H1 (cell line): ENCODE data around the gene CSRNP3. TPM values are rescaled to one million over a fixed set of nuclear protein-coding genes. Genes with fewer than 3 reads are reported as not detected.

Source experiments
- CTCF ChIA-PET: fragments of 300-600 bp; sonication (Branson Sonifier 250); formaldehyde crosslinking; loops from one replicate; lab custom pipeline; 2021; ENCODE audit not compliant: partially characterized antibody; lab: Charles Lee
- POLR2A ChIA-PET: fragments of 300-600 bp; sonication (Branson Sonifier 250); formaldehyde crosslinking; loops from one replicate; lab custom pipeline; 2021; ENCODE audit warnings: inconsistent platforms; ENCODE audit not compliant: partially characterized antibody; lab: Charles Lee
- DNase-seq, 2 experiments: peaks; one replicate each; pipeline versions ENCODE4 v3.0.0 to v3.0.0-alpha.2; 2010 to 2022; ENCODE audit warnings: low spot score in 2 of 2, low read depth in 1 of 2, mixed read lengths in 1 of 2
- FAIRE-seq: peaks from 2 replicates; lab custom pipeline; 2011; peaks lifted over from hg19 to GRCh38; lab: Jason Lieb, UNC
- H2AFZ ChIP-seq: 2 replicates; pipeline ENCODE4 v1.8.1; 2012; ENCODE audit warnings: low read length, inconsistent platforms
- H2AK5ac ChIP-seq: 2 replicates; pipeline ENCODE4 v1.6.1; 2013; ENCODE audit warnings: low read depth, low read length
- H2BK120ac ChIP-seq: replicated peaks from 2 replicates; pipeline ENCODE3; 2013; ENCODE audit warnings: low read depth, low read length, inconsistent platforms
- H2BK12ac ChIP-seq: 2 replicates; pipeline ENCODE4 v1.6.1; 2013; ENCODE audit warnings: low read depth, low read length
- H2BK15ac ChIP-seq: 2 replicates; pipeline ENCODE4 v1.6.1; 2013; ENCODE audit warnings: low read length
- H2BK20ac ChIP-seq: 2 replicates; pipeline ENCODE4 v1.6.1; 2013; ENCODE audit warnings: low read length
- H2BK5ac ChIP-seq: 2 replicates; pipeline ENCODE4 v1.6.1; 2013; ENCODE audit warnings: low read depth, low read length
- H3K14ac ChIP-seq: 2 replicates; pipeline ENCODE4 v1.6.1; 2013; ENCODE audit warnings: inconsistent platforms; ENCODE audit not compliant: insufficient read length
- H3K18ac ChIP-seq: 2 replicates; pipeline ENCODE4 v1.6.1; 2013; ENCODE audit warnings: low read length; ENCODE audit errors: extremely low read depth
- H3K23ac ChIP-seq: 2 replicates; pipeline ENCODE4 v1.6.1; 2013; ENCODE audit warnings: inconsistent platforms; ENCODE audit not compliant: insufficient read length
- H3K23me2 ChIP-seq: 2 replicates; pipeline ENCODE4 v1.6.1; 2013; ENCODE audit warnings: low read depth, low read length
- H3K27ac ChIP-seq: 2 replicates; pipeline ENCODE4 v1.6.1; 2011; ENCODE audit warnings: low read depth, low read length, inconsistent platforms
- H3K27me3 ChIP-seq, 4 experiments: replicated peaks in 1 of 4; 1 replicate in 1 of 4; 2 replicates in 3 of 4; pipeline versions ENCODE4 v1.6.1 to v1.8.1; 2011 to 2013; ENCODE audit warnings: low read length in 3 of 4, mild to moderate bottlenecking in 3 of 4, inconsistent platforms in 2 of 4, mixed read lengths in 2 of 4, moderate library complexity in 1 of 4; ENCODE audit not compliant: control insufficient read depth in 3 of 4, insufficient read depth in 3 of 4; ENCODE audit errors: extremely low read depth in 1 of 4
- H3K36me3 ChIP-seq, 4 experiments: 2 replicates each; pipeline versions ENCODE4 v1.6.1 to v1.8.1; 2011 to 2013; ENCODE audit warnings: mild to moderate bottlenecking in 4 of 4, low read length in 3 of 4, moderate library complexity in 2 of 4, control low read depth in 1 of 4, inconsistent platforms in 1 of 4; ENCODE audit not compliant: insufficient read depth in 4 of 4, control insufficient read depth in 2 of 4
- H3K4ac ChIP-seq: replicated peaks from 2 replicates; pipeline ENCODE3; 2013; ENCODE audit warnings: low read length, low read depth, mixed read lengths, inconsistent platforms; ENCODE audit not compliant: insufficient read length
- H3K4me1 ChIP-seq, 4 experiments: replicated peaks in 1 of 4; 1 replicate in 1 of 4; 2 replicates in 3 of 4; pipeline versions ENCODE4 v1.6.1 to v1.8.1; 2011 to 2013; ENCODE audit warnings: low read length in 3 of 4, inconsistent platforms in 2 of 4, mixed read lengths in 1 of 4; ENCODE audit not compliant: insufficient read depth in 4 of 4, control insufficient read depth in 3 of 4
- H3K4me2 ChIP-seq, 2 experiments: 2 replicates each; pipeline versions ENCODE4 v1.6.1 to v1.8.1; 2011 to 2013; ENCODE audit warnings: low read depth in 2 of 2, low read length in 2 of 2, control low read depth in 1 of 2, inconsistent platforms in 1 of 2, mild to moderate bottlenecking in 1 of 2; ENCODE audit not compliant: insufficient read depth in 1 of 2
- H3K4me3 ChIP-seq, 4 experiments: fragments of 200-600, 300-600 bp in 1 of 4; sonication (generic), shearing (Covaris generic), sonication (Bioruptor Twin) in 1 of 4; 2 replicates each; pipeline versions ENCODE4 v1.5.1 to v1.8.1; 2011 to 2016; ENCODE audit warnings: low read length in 4 of 4, low read depth in 3 of 4, control low read depth in 2 of 4, inconsistent platforms in 2 of 4, mild to moderate bottlenecking in 2 of 4, mixed read lengths in 1 of 4, moderate library complexity in 1 of 4; ENCODE audit not compliant: insufficient read depth in 2 of 4; ENCODE audit errors: extremely low read depth in 1 of 4
- H3K56ac ChIP-seq: replicated peaks from 2 replicates; pipeline ENCODE3; 2013; ENCODE audit warnings: low read depth, mild to moderate bottlenecking, mixed read lengths, low read length, inconsistent platforms; ENCODE audit not compliant: insufficient read length
- H3K79me1 ChIP-seq: 2 replicates; pipeline ENCODE4 v1.6.1; 2013; ENCODE audit warnings: low read depth, low read length, control low read depth
- H3K79me2 ChIP-seq, 2 experiments: 2 replicates each; pipeline versions ENCODE4 v1.6.1 to v1.8.1; 2012 to 2013; ENCODE audit warnings: low read length in 2 of 2, mild to moderate bottlenecking in 2 of 2, inconsistent platforms in 1 of 2; ENCODE audit not compliant: insufficient read depth in 2 of 2, control insufficient read depth in 1 of 2
- H3K9ac ChIP-seq, 4 experiments: replicated peaks in 1 of 4; 1 replicate in 1 of 4; 2 replicates in 3 of 4; pipeline versions ENCODE4 v1.6.1 to v1.8.1; 2011 to 2013; ENCODE audit warnings: low read depth in 3 of 4, low read length in 3 of 4, control low read depth in 2 of 4, mild to moderate bottlenecking in 2 of 4, moderate library complexity in 2 of 4, inconsistent platforms in 1 of 4; ENCODE audit errors: extremely low read depth in 1 of 4
- H3K9me3 ChIP-seq, 2 experiments: 2 replicates each; pipeline versions ENCODE4 v1.6.1 to v1.8.1; 2012 to 2013; ENCODE audit warnings: mild to moderate bottlenecking in 2 of 2, moderate library complexity in 2 of 2, control low read depth in 1 of 2, inconsistent platforms in 1 of 2, low read depth in 1 of 2, low read length in 1 of 2, mixed read lengths in 1 of 2; ENCODE audit not compliant: insufficient read depth in 2 of 2
- H4K20me1 ChIP-seq, 2 experiments: replicated peaks in 1 of 2; 2 replicates each; pipeline versions ENCODE3 to v1.8.1; 2011 to 2013; ENCODE audit warnings: inconsistent platforms in 2 of 2, low read length in 2 of 2, mild to moderate bottlenecking in 1 of 2; ENCODE audit not compliant: insufficient read depth in 2 of 2, control insufficient read depth in 1 of 2
- H4K5ac ChIP-seq: 2 replicates; pipeline ENCODE4 v1.6.1; 2013; ENCODE audit warnings: low read length, low read depth, mixed read lengths, inconsistent platforms; ENCODE audit not compliant: insufficient read length
- H4K8ac ChIP-seq: 2 replicates; pipeline ENCODE4 v1.8.0; 2013; ENCODE audit warnings: mild to moderate bottlenecking, moderate library complexity, low read length, inconsistent platforms; ENCODE audit not compliant: insufficient read depth; ENCODE audit errors: extremely low read depth
- H4K91ac ChIP-seq: replicated peaks from 2 replicates; pipeline ENCODE3; 2013; ENCODE audit warnings: low read length, mixed read lengths, inconsistent platforms; ENCODE audit not compliant: insufficient read length
- CTBP2 ChIP-seq: IDR thresholded peaks from 2 replicates; pipeline ENCODE4 v1.7.0; 2011; ENCODE audit warnings: borderline replicate concordance, mild to moderate bottlenecking, moderate library complexity, mixed read lengths, low read length; ENCODE audit not compliant: insufficient read depth, insufficient read length
- HDAC6 ChIP-seq: IDR thresholded peaks from one replicate; pipeline ENCODE4 v1.7.1; 2012; ENCODE audit warnings: low read depth, mild to moderate bottlenecking, inconsistent platforms, low read length, moderate library complexity
- NRF1 ChIP-seq: IDR thresholded peaks from 2 replicates; pipeline ENCODE4 v1.6.1; 2011; ENCODE audit warnings: mild to moderate bottlenecking, low read depth, low read length, improper control_type of control experiment
- POU5F1 ChIP-seq: IDR thresholded peaks from 2 replicates; pipeline ENCODE4 v1.6.1; 2011; ENCODE audit warnings: low read depth, mild to moderate bottlenecking, low read length, moderate library complexity
- RBBP5 ChIP-seq: IDR thresholded peaks from 2 replicates; pipeline ENCODE4 v1.7.1; 2012; ENCODE audit warnings: low read depth, mild to moderate bottlenecking, inconsistent platforms, low read length, moderate library complexity, borderline replicate concordance
- RNF2 ChIP-seq: fragments of 200-900, 300-1000 bp; sonication (generic); IDR thresholded peaks from 2 replicates; pipeline ENCODE4 v1.7.1; 2016; ENCODE audit warnings: borderline replicate concordance, low read depth, mild to moderate bottlenecking, antibody characterized with exemption, low read length; ENCODE audit not compliant: poor library complexity, severe bottlenecking; ENCODE audit errors: missing control alignments
- SUZ12 ChIP-seq: fragments of 200-600 bp; sonication (generic); IDR thresholded peaks from 2 replicates; pipeline ENCODE4 v1.6.1; 2012; ENCODE audit warnings: mild to moderate bottlenecking, inconsistent platforms, low read length, moderate library complexity, mixed read lengths
- WGBS, 2 experiments: shearing (Covaris generic) in 1 of 2; methylation state at CpG; one replicate each; pipeline versions ENCODE4 v1.1.6 to v1.1.7; 2013 to 2015; ENCODE audit warnings: low lambda C conversion rate in 2 of 2, mixed read lengths in 2 of 2, inconsistent platforms in 1 of 2, low coverage in 1 of 2, missing lambda C conversion rate in 1 of 2; ENCODE audit not compliant: insufficient replicate concordance in 2 of 2, insufficient coverage in 1 of 2, insufficient read length in 1 of 2; ENCODE audit errors: extremely low coverage in 1 of 2, missing lambda C conversion rate in 1 of 2; 5-methylcytosine and 5-hydroxymethylcytosine counted together
- polyA plus RNA-seq, 7 experiments: library from polyadenylated mRNA; depleted of rRNA in 3 of 7; stranded (reverse) in 5 of 7; unstranded in 2 of 7; fragments of >200 nt in 5 of 7; fragments of 200-250 nt in 2 of 7; gene quantifications; 1 replicate in 5 of 7; 2 replicates in 1 of 7; 4 replicates in 1 of 7; pipeline versions ENCODE4 v1.2.1 to v1.2.3, GENCODE V29; 2011 to 2013; ENCODE audit warnings: missing spikeins in 2 of 7, mixed read lengths in 2 of 7
- total RNA-seq: library from RNA; stranded (reverse); fragmentation: NEBNext Ultra II Directional; extraction: Animal tissue kit (Norgen Biotek cat#: 25700); gene quantifications from 2 replicates; pipeline ENCODE4 v1.2.1, GENCODE V29; 2021
- TF ChIP-seq, protein P1 (sequence below): IDR thresholded peaks from 2 replicates; pipeline ENCODE4 v1.6.1; 2011; ENCODE audit warnings: low read depth, mild to moderate bottlenecking, low read length; ENCODE audit not compliant: insufficient read depth
- TF ChIP-seq, protein P2 (sequence below): IDR thresholded peaks from 2 replicates; pipeline ENCODE4 v1.6.1; 2012; ENCODE audit warnings: low read length, inconsistent platforms

The CSRNP3 gene
- total and polyA plus RNA-seq, 2 of the 8 experiments (the other 6 are each of a cell fraction or from before 2014, with no cell fraction given) = 1.3 to 6.5 TPM

DNA sequence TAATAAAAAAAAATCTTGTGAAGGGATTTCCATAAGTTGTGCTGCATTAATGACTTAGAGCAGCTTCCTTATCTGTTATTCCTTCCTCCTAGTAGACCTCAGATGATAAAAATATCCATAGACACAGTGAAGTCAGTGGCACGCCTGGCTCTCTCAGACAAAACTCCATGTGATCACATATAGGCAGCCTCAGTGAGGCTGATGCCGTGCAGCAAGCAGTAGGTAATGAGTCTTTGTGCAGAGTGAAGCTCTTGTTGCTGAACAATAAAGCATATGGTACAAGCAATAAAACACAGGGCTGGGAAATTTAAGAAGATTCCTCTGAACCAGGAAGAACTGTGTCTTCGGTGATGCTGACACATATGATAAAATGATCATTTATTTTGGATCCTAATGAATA lies 102.7 kb downstream of the CSRNP3 start:
- H3K9ac ChIP-seq = no peak overlapping the region
- no peak overlapping the region for H4K91ac ChIP-seq
- peaks cover 0 to 5% (median 1%) of the 10 kb centered on the region in 4 experiments; a peak in 3 of 7 replicates for H3K4me1 ChIP-seq
- no peak overlapping the region for H4K5ac ChIP-seq
- no peak overlapping the region for H3K27ac ChIP-seq
- H3K79me1 ChIP-seq = no peaks in the 10 kb centered on the region
- no peak overlapping the region for H3K14ac ChIP-seq
- H2BK5ac ChIP-seq = no peak overlapping the region
- peaks cover 2% of the 10 kb centered on the region; the same call in 1 of the 2 replicates for H3K23me2 ChIP-seq
- H3K4ac ChIP-seq = peak overlapping the region; percentile 0
- H2BK15ac ChIP-seq = no peak overlapping the region
- CTCF ChIA-PET = interaction anchor here (0.8 to 1.3 kb wide), 2 partner anchors 8 to 166 kb away, joined by 4 read pairs; no protein-coding TSS in a partner anchor
- no peak overlapping the region for H3K18ac ChIP-seq
- H3K79me2 ChIP-seq = no peaks in the 10 kb centered on the region
- no peak overlapping the region for H2BK12ac ChIP-seq
- no peak overlapping the region for H3K4me2 ChIP-seq
- POLR2A ChIA-PET = no interaction called here
- no peak overlapping the region for H3K23ac ChIP-seq
- DNase-seq (no peak), FAIRE-seq (no peak)
- H2BK120ac ChIP-seq = no peak overlapping the region
- H3K36me3 ChIP-seq = no peaks in the 10 kb centered on the region
- H2AFZ ChIP-seq = no peak overlapping the region
- no peak overlapping the region for H4K8ac ChIP-seq
- TF ChIP-seq, protein P1, sequence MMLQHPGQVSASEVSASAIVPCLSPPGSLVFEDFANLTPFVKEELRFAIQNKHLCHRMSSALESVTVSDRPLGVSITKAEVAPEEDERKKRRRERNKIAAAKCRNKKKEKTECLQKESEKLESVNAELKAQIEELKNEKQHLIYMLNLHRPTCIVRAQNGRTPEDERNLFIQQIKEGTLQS = no peak
- TF ChIP-seq HDAC6 (no peak), RBBP5 (no peak), NRF1 (no peak), RNF2 (no peak), POU5F1 (no peak), CTBP2 (no peak), SUZ12 (no peak)
- TF ChIP-seq, protein P2, sequence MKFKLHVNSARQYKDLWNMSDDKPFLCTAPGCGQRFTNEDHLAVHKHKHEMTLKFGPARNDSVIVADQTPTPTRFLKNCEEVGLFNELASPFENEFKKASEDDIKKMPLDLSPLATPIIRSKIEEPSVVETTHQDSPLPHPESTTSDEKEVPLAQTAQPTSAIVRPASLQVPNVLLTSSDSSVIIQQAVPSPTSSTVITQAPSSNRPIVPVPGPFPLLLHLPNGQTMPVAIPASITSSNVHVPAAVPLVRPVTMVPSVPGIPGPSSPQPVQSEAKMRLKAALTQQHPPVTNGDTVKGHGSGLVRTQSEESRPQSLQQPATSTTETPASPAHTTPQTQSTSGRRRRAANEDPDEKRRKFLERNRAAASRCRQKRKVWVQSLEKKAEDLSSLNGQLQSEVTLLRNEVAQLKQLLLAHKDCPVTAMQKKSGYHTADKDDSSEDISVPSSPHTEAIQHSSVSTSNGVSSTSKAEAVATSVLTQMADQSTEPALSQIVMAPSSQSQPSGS = no peak
- no peak overlapping the region for H3K4me3 ChIP-seq
- H2BK20ac ChIP-seq = no peak overlapping the region
- no peaks in the 10 kb centered on the region for H3K27me3 ChIP-seq
- no peaks in the 10 kb centered on the region for H4K20me1 ChIP-seq
- 85% methylated on average over 3 of the region's 3 CpGs; no CpG with 5 or more reads in 1 of the 2 experiments for WGBS, 2 experiments
- no peak overlapping the region for H2AK5ac ChIP-seq
- no peak overlapping the region for H3K56ac ChIP-seq
- no peaks in the 10 kb centered on the region for H3K9me3 ChIP-seq
